Colonic mucosa (tissue), 4 donors: ENCODE measurements around the gene SF3B6. TPM values are rescaled to one million over a fixed set of nuclear protein-coding genes. Genes with fewer than 3 reads are reported as not detected.

Experiments
- DNase-seq: peaks from one replicate; pipeline ENCODE4 v3.0.0-alpha.2; 2020
- H3K27ac ChIP-seq: fragments of 200-600 bp; one replicate; pipeline ENCODE4 v1.8.0; 2021
- H3K27me3 ChIP-seq: fragments of 200-600 bp; one replicate; pipeline ENCODE4 v1.8.0; 2021
- H3K36me3 ChIP-seq: fragments of 200-600 bp; one replicate; pipeline ENCODE4 v1.8.0; 2021
- H3K4me1 ChIP-seq: fragments of 200-600 bp; one replicate; pipeline ENCODE4 v1.8.0; 2021; ENCODE audit warnings: mild to moderate bottlenecking
- H3K4me3 ChIP-seq: fragments of 200-600 bp; one replicate; pipeline ENCODE4 v1.8.0; 2021
- H3K9ac ChIP-seq, 2 donors: one replicate each; pipeline ENCODE4 v1.7.0; 2013; ENCODE audit warnings: control low read depth in 2 of 2, low read depth in 2 of 2, low read length in 2 of 2
- H3K9me3 ChIP-seq: fragments of 200-600 bp; one replicate; pipeline ENCODE4 v1.8.0; 2021
- CTCF ChIP-seq: fragments of 200-600 bp; IDR thresholded peaks from one replicate; pipeline ENCODE4 v1.8.0; 2022; ENCODE audit warnings: antibody characterized with exemption, mild to moderate bottlenecking
- intact Hi-C: fragments of 100-400 bp; cut with DNase I; formaldehyde crosslinking; loops from one replicate; pipeline ENCODE4 v1.14.1; 2022
- total RNA-seq, 2 donors: library from RNA; stranded (reverse); fragmentation: NEBNext Ultra II Directional in 1 of 2; extraction: Animal tissue kit (Norgen Biotek cat#: 25700) in 1 of 2; gene quantifications; one replicate each; pipeline ENCODE4 v1.2.1, GENCODE V29; 2021
- donor health status: healthy.
- donor health status: DM: no; HTN: no; CAD: no.
- donor health status: DM: no; HTN: no; CAD: no.

SF3B6 gene
- total RNA-seq, 2 donors from 2014 or later = 86.9 to 90.1 TPM

- H3K4me1 ChIP-seq = no peaks in the 10 kb centered on the region
- H3K36me3 ChIP-seq = no peaks in the 10 kb centered on the region
- intact Hi-C loops = no loop called here
- no peak overlapping the region for H3K27ac ChIP-seq
- TF ChIP-seq CTCF = no peak
- DNase-seq = no peak
- no peaks in the 10 kb centered on the region for H3K27me3 ChIP-seq
- no peak overlapping the region for H3K9ac ChIP-seq
- H3K4me3 ChIP-seq = no peak overlapping the region
- no peaks in the 10 kb centered on the region for H3K9me3 ChIP-seq
Measured at GRCh38 chr2:24087032-24087431, 10.9 kb upstream of the SF3B6 start.

- DNase-seq = no peak
- intact Hi-C loops = no loop called here
- no peak for TF ChIP-seq CTCF
- Histone ChIP-seq H3K9me3 (no peaks in the 10 kb centered on the region), H3K36me3 (no peaks in the 10 kb centered on the region), H3K27me3 (no peaks in the 10 kb centered on the region), H3K9ac (no peak overlapping the region), H3K4me1 (no peaks in the 10 kb centered on the region), H3K4me3 (no peak overlapping the region), H3K27ac (no peak overlapping the region)
Measured at GRCh38 chr2:24086241-24086640, 10.1 kb upstream of the SF3B6 start.

- intact Hi-C loops = no loop called here
- Histone ChIP-seq H3K4me3 (peak overlapping the region; percentile 63), H3K9me3 (no peaks in the 10 kb centered on the region), H3K36me3 (no peaks in the 10 kb centered on the region), H3K27ac (peak overlapping the region; percentile 99), H3K9ac (peak overlapping the region; percentile 90 to 93), H3K27me3 (no peaks in the 10 kb centered on the region), H3K4me1 (no peaks in the 10 kb centered on the region)
- TF ChIP-seq CTCF = no peak
- no peak for DNase-seq
Measured at GRCh38 chr2:24085200-24085489, 9.0 kb upstream of the SF3B6 start.

GRCh38 chr2:24084386-24085199 is 8.5 kb upstream of the SF3B6 start, which contains the start of gene TP53I3:
Gene TP53I3, minus strand, starts transcription at chr2:24084834. Its CDS starts 508 bp downstream, at chr2:24084326.
- intact Hi-C loops = no loop called here
- DNase-seq = peak; percentile 88
- H3K27me3 ChIP-seq = no peaks in the 10 kb centered on the region
- H3K9ac ChIP-seq = peak within 1 kb of the TSS; percentile 90 to 93
- H3K4me3 ChIP-seq = peak within 1 kb of the TSS; percentile 63
- H3K9me3 ChIP-seq = no peaks in the 10 kb centered on the region
- H3K36me3 ChIP-seq = no peaks in the 10 kb centered on the region
- TF ChIP-seq CTCF = peak; percentile 98
- peak within 1 kb of the TSS; percentile 99 for H3K27ac ChIP-seq
- H3K4me1 ChIP-seq = no peaks in the 10 kb centered on the region

GRCh38 chr2:24083567-24084385 is 7.7 kb upstream of the SF3B6 start:
- no peaks in the 10 kb centered on the region for H3K4me1 ChIP-seq
- peak; percentile 94 for DNase-seq
- H3K4me3 ChIP-seq = peak overlapping the region; percentile 63
- no peaks in the 10 kb centered on the region for H3K27me3 ChIP-seq
- H3K9me3 ChIP-seq = no peaks in the 10 kb centered on the region
- peak overlapping the region; percentile 99 for H3K27ac ChIP-seq
- no peak for TF ChIP-seq CTCF
- intact Hi-C loops = no loop called here
- H3K9ac ChIP-seq = peak overlapping the region; percentile 90 to 93
- H3K36me3 ChIP-seq = no peaks in the 10 kb centered on the region
